ENCODE data around the gene TAF11L12.

Gene TAF11L12

DNA sequence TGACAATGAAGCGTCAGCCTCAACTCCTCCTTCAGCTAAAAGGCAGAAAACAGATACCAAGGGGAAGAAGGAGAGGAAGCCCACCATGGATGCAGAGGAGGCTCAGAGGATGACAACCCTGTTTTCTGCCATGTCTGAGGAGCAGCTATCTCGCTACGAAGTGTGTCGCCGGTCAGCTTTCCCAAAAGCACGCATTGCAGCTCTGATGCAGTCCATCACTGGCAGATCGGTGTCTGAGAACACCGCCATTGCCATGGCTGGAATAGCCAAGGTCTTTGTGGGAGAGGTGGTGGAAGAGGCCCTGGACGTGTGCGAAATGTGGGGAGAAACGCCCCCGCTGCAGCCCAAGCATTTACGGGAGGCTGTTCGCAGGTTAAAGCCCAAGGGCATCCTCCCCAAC, 5.2 kb upstream of the TAF11L12 start:
- TF ChIP-seq POLR2AphosphoS5 (IDR thresholded peaks at IDR 0.05; ENCODE audit: low read depth, low read length) (no peak), FOXP2 (optimal IDR thresholded peaks at IDR 0.05; ENCODE audit: borderline replicate concordance, extremely low read depth, extremely low read length, insufficient read depth) (no peak), SIN3A (IDR thresholded peaks at IDR 0.05; ENCODE audit: borderline replicate concordance, insufficient read depth, low read length) (no peak), TAF1 (IDR thresholded peaks at IDR 0.05; ENCODE audit: borderline replicate concordance, insufficient read depth, low read length) (no peak), REST (IDR thresholded peaks at IDR 0.05; ENCODE audit: insufficient read depth in 1 of 2, low read depth in 2 of 2, low read length in 2 of 2) (no peak)

DNA sequence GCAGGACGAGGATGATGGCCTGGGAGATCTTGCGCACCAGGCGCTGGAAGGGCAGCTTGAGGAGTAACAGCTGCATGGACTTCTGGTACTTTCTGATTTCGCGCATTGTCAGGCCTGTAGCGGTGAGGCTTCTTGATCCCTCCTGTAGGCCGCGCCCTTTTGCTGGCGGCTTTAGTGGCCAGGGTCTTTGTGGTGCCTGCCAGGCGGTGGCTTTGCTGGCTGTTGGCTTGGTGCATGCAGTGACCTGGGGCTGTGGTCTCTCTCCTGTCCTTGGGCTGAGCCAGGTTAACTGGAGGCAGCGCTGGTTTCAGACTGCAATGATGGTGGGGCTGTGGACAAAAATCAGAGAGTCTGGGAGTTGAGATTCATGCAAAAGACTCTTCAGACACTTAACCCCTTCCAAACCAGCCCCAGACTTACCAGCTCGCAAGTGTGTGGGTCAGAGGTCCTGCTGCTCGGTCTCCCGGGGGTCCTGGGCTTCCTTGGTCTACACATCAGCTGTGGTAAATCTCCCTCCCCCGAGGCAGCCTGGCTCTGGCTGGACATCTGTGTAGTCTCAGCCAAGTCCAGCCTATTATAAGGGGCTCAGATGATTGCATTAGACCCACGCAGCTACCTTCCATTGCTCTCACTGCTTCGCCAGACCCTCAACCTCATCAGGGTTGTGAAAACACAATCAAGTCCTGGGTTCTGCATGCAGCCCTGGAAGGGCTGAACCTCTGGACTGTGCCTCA, 4.8 kb downstream of the TAF11L12 start:
- TF ChIP-seq REST (IDR thresholded peaks at IDR 0.05; ENCODE audit: insufficient read depth in 1 of 2, low read depth in 2 of 2, low read length in 2 of 2), result no peak
- TF ChIP-seq FOXP2 (optimal IDR thresholded peaks at IDR 0.05; ENCODE audit: borderline replicate concordance, extremely low read depth, extremely low read length, insufficient read depth), result no peak
- no peak for TF ChIP-seq TAF1 (IDR thresholded peaks at IDR 0.05; ENCODE audit: borderline replicate concordance, insufficient read depth, low read length)
- no peak for TF ChIP-seq SIN3A (IDR thresholded peaks at IDR 0.05; ENCODE audit: borderline replicate concordance, insufficient read depth, low read length)
- TF ChIP-seq POLR2AphosphoS5 (IDR thresholded peaks at IDR 0.05; ENCODE audit: low read depth, low read length), result no peak

DNA sequence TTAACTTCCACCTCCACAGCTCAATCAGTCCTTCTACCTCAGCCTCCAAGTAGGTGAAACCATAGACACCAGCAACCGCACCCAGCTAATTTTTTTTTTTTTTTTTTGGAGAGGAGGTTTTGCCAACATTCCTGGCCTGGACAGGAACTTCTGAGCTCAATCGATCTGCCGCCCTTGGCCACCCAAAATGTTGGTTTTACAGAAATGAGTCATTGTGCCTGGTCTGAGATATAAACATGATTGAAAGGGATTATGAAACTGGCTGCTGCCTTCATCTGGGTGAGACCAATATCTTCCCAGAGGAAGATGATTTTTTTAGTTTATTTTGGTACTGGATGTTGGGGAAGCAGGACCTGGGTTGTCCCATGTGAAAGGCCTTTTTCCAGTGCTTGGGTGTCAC, 9.2 kb downstream of the TAF11L12 start:
- TF ChIP-seq TAF1 (IDR thresholded peaks at IDR 0.05; ENCODE audit: borderline replicate concordance, insufficient read depth, low read length) (no peak), FOXP2 (optimal IDR thresholded peaks at IDR 0.05; ENCODE audit: borderline replicate concordance, extremely low read depth, extremely low read length, insufficient read depth) (no peak), SIN3A (IDR thresholded peaks at IDR 0.05; ENCODE audit: borderline replicate concordance, insufficient read depth, low read length) (no peak), REST (IDR thresholded peaks at IDR 0.05; ENCODE audit: insufficient read depth in 1 of 2, low read depth in 2 of 2, low read length in 2 of 2) (no peak), POLR2AphosphoS5 (IDR thresholded peaks at IDR 0.05; ENCODE audit: low read depth, low read length) (no peak)

GRCh38 chr5:17620627-17621026, 10.4 kb downstream of the TAF11L12 start:
- no peak for TF ChIP-seq REST (IDR thresholded peaks at IDR 0.05; ENCODE audit: insufficient read depth in 1 of 2, low read depth in 2 of 2, low read length in 2 of 2)
- no peak for TF ChIP-seq FOXP2 (optimal IDR thresholded peaks at IDR 0.05; ENCODE audit: borderline replicate concordance, extremely low read depth, extremely low read length, insufficient read depth)
- TF ChIP-seq SIN3A (IDR thresholded peaks at IDR 0.05; ENCODE audit: borderline replicate concordance, insufficient read depth, low read length), result no peak
- TF ChIP-seq POLR2AphosphoS5 (IDR thresholded peaks at IDR 0.05; ENCODE audit: low read depth, low read length), result no peak
- TF ChIP-seq TAF1 (IDR thresholded peaks at IDR 0.05; ENCODE audit: borderline replicate concordance, insufficient read depth, low read length), result no peak

Data from PFSK-1 (cell line).